Panc1 (cell line): ENCODE results near the gene TTC28. TPM values are rescaled to one million over a fixed set of nuclear protein-coding genes. Genes with fewer than 3 reads are reported as not detected.

Experiments used
- ATAC-seq: fragments of 200-7000 bp; cut with Tn5 transposase; 2 replicates; pipeline ENCODE4 v1.9.1; 2020; ENCODE audit warnings: mild to moderate bottlenecking, moderate library complexity
- BruUV-seq: library from RNA; stranded (reverse); fragments of 400-500 nt; replicated peaks from 2 replicates; lab custom pipeline; 2021; lab: Mats Ljungman, UMichigan
- CTCF ChIA-PET: fragments of 300-600 bp; sonication (Branson Sonifier 250); formaldehyde crosslinking; loops from one replicate; lab custom pipeline; 2022; ENCODE audit warnings: antibody characterized with exemption; lab: Charles Lee
- POLR2A ChIA-PET: fragments of 300-600 bp; sonication (Branson Sonifier 250); formaldehyde crosslinking; loops from one replicate; lab custom pipeline; 2022; ENCODE audit warnings: antibody characterized with exemption; lab: Charles Lee
- DNase-seq: peaks from one replicate; pipeline ENCODE4 v3.0.0-alpha.2; 2010; ENCODE audit warnings: low read depth, low spot score
- H3K27ac ChIP-seq: 2 replicates; pipeline ENCODE4 v1.5.1; 2011; ENCODE audit warnings: mild to moderate bottlenecking, low read length, inconsistent platforms
- H3K27me3 ChIP-seq: fragments of 200-500 bp; sonication (Bioruptor generic); 2 replicates; pipeline ENCODE4 v1.6.0; 2014; ENCODE audit warnings: low read length, inconsistent platforms; ENCODE audit not compliant: control insufficient read depth, insufficient read depth
- H3K36me3 ChIP-seq: fragments of 200-500 bp; sonication (Bioruptor generic); 2 replicates; pipeline ENCODE4 v1.5.1; 2014; ENCODE audit warnings: inconsistent platforms, mild to moderate bottlenecking, low read length, moderate library complexity; ENCODE audit not compliant: control insufficient read depth, insufficient read depth
- H3K4me1 ChIP-seq: 2 replicates; pipeline ENCODE4 v1.5.1; 2011; ENCODE audit warnings: inconsistent platforms, mild to moderate bottlenecking, low read length, moderate library complexity; ENCODE audit not compliant: control insufficient read depth, insufficient read depth
- H3K4me3 ChIP-seq, 2 experiments: 2 replicates each; pipeline ENCODE4 v1.5.1; 2011 to 2012; ENCODE audit warnings: low read depth in 2 of 2, low read length in 2 of 2, mild to moderate bottlenecking in 2 of 2, inconsistent platforms in 1 of 2, moderate library complexity in 1 of 2
- H3K9me3 ChIP-seq: fragments of 200-500 bp; sonication (Bioruptor generic); 2 replicates; pipeline ENCODE4 v1.5.1; 2014; ENCODE audit warnings: low read depth, mild to moderate bottlenecking, inconsistent platforms, low read length, moderate library complexity; ENCODE audit not compliant: control insufficient read depth, insufficient read depth
- CTCF ChIP-seq: fragments of 450-650 bp; IDR thresholded peaks from 2 replicates; pipeline ENCODE4 v1.5.1; 2017; ENCODE audit warnings: mild to moderate bottlenecking
- POLR2AphosphoS5 ChIP-seq: IDR thresholded peaks from 2 replicates; pipeline ENCODE4 v1.6.1; 2012; ENCODE audit warnings: mild to moderate bottlenecking, low read depth, low read length, moderate library complexity
- REST ChIP-seq, 2 experiments: IDR thresholded peaks; 2 replicates each; pipeline ENCODE4 v1.6.1; 2011 to 2012; ENCODE audit warnings: low read depth in 2 of 2, control low read depth in 1 of 2, low read length in 1 of 2, mild to moderate bottlenecking in 1 of 2, moderate library complexity in 1 of 2; ENCODE audit not compliant: insufficient read depth in 1 of 2
- SIN3A ChIP-seq: IDR thresholded peaks from 2 replicates; pipeline ENCODE4 v1.6.1; 2012; ENCODE audit warnings: low read depth, mild to moderate bottlenecking, low read length, moderate library complexity, borderline replicate concordance; ENCODE audit not compliant: insufficient read depth
- TCF7L2 ChIP-seq: IDR thresholded peaks from 2 replicates; pipeline ENCODE4 v1.6.1; 2011; ENCODE audit warnings: mild to moderate bottlenecking, low read depth, low read length, inconsistent platforms
- in situ Hi-C: cut with HindIII; loops from 2 replicates; pipeline ENCODE4 v1.10.0; 2016; ENCODE audit warnings: low sequenced_read_pairs, low pct_unique_long_range_greater_than_20kb
- intact Hi-C: fragments of 100-400 bp; cut with micrococcal nuclease; formaldehyde crosslinking; loops from one replicate; pipeline ENCODE4 v1.10.0; 2022; ENCODE audit not compliant: unreplicated experiment
- total RNA-seq: library from RNA; stranded (reverse); gene quantifications from one replicate; pipeline ENCODE4 v1.2.1, GENCODE V29; 2021; ENCODE audit not compliant: unreplicated experiment

Gene TTC28
- total RNA-seq, 1 experiment from 2014 or later, result 24.8 TPM

GRCh38 chr22:28103596-28103995 lies 576.0 kb downstream of the TTC28 start:
- ChIA-PET CTCF (no interaction called here), POLR2A (no interaction called here)
- intact Hi-C loops (no loop called here), in situ Hi-C loops (no loop called here)
- Histone ChIP-seq H3K27me3 (no peaks in the 10 kb centered on the region), H3K9me3 (no peaks in the 10 kb centered on the region), H3K36me3 (no peaks in the 10 kb centered on the region), H3K4me1 (no peaks in the 10 kb centered on the region), H3K4me3 (no peak overlapping the region), H3K27ac (no peak overlapping the region)
- DNase-seq, result no peak
- TF ChIP-seq CTCF (no peak), SIN3A (no peak), TCF7L2 (no peak), POLR2AphosphoS5 (no peak), REST (IDR thresholded peaks at IDR 0.05; ENCODE audit: insufficient read depth in 1 of 2, low read depth in 2 of 2, low read length in 1 of 2) (no peak)
- no peak for ATAC-seq
- BruUV-seq, result no TSS peak

- no peak overlapping the region for H3K27ac ChIP-seq
- intact Hi-C loops (no loop called here), in situ Hi-C loops (no loop called here)
- H3K9me3 ChIP-seq, result no peaks in the 10 kb centered on the region
- no peaks in the 10 kb centered on the region for H3K27me3 ChIP-seq
- no peaks in the 10 kb centered on the region for H3K36me3 ChIP-seq
- no peak overlapping the region for H3K4me3 ChIP-seq
- CTCF ChIA-PET, result no interaction called here
- H3K4me1 ChIP-seq, result no peaks in the 10 kb centered on the region
- POLR2A ChIA-PET, result interaction anchor here (0.6 kb wide), 1 partner anchor 10 kb away, joined by 9 read pairs; no protein-coding TSS in a partner anchor
- TF ChIP-seq CTCF, result no peak
- DNase-seq, result no peak
- no TSS peak for BruUV-seq
- no peak for ATAC-seq
Observed at GRCh38 chr22:28102151-28102812, 577.4 kb downstream of the TTC28 start.
